Esophagus squamous epithelium (tissue), 4 donors: Measurements from ENCODE around the gene LGALS12.

Source experiments
- POLR2A ChIP-seq, 4 donors: fragments of 450-650 bp; IDR thresholded peaks; one replicate each; pipeline ENCODE4 v1.6.1; 2017; ENCODE audit warnings: antibody characterized with exemption in 4 of 4, mild to moderate bottlenecking in 4 of 4, moderate library complexity in 3 of 4
- TF ChIP-seq, protein P1 (sequence below), 6 experiments: fragments of 450-650 bp in 4 of 6; fragments of 200-600 bp in 2 of 6; sonication (generic) in 2 of 6; IDR thresholded peaks; one replicate each; pipeline ENCODE4 v1.5.1; 2016 to 2019; ENCODE audit warnings: antibody characterized with exemption in 6 of 6, mild to moderate bottlenecking in 4 of 6, moderate library complexity in 4 of 6

DNA sequence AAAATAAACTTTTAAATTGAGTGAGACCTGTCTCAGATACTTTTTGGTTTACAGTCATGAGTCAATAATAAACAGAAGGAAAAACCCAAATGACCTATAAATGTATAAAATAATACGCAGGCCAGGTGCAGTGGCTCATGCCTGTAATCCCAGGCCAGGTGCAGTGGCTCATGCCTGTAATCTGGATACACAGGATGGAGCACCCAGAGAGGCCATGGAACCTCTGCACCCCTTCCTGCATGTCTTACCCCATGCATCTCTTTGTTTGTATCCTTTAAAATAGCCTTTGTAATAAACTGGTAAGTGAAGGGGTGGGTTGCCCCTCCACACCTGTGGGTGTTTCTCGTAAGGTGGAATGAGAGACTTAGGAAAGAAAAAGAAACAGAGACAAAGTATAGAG lies 21.8 kb downstream of the LGALS12 start:
- TF ChIP-seq, protein P1, sequence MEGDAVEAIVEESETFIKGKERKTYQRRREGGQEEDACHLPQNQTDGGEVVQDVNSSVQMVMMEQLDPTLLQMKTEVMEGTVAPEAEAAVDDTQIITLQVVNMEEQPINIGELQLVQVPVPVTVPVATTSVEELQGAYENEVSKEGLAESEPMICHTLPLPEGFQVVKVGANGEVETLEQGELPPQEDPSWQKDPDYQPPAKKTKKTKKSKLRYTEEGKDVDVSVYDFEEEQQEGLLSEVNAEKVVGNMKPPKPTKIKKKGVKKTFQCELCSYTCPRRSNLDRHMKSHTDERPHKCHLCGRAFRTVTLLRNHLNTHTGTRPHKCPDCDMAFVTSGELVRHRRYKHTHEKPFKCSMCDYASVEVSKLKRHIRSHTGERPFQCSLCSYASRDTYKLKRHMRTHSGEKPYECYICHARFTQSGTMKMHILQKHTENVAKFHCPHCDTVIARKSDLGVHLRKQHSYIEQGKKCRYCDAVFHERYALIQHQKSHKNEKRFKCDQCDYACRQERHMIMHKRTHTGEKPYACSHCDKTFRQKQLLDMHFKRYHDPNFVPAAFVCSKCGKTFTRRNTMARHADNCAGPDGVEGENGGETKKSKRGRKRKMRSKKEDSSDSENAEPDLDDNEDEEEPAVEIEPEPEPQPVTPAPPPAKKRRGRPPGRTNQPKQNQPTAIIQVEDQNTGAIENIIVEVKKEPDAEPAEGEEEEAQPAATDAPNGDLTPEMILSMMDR (IDR thresholded peaks at IDR 0.05): no peak
- no peak for TF ChIP-seq POLR2A (IDR thresholded peaks at IDR 0.05)
